AG04450 (cell line): Measurements from ENCODE around the gene NOVA1. TPM values are rescaled to one million over a fixed set of nuclear protein-coding genes. Genes with fewer than 3 reads are reported as not detected.

ENCODE experiments used
- CTCF ChIA-PET: fragments of 300-600, 350-600 bp; formaldehyde crosslinking; extraction: SDS; loops from one replicate; lab custom pipeline; 2022; ENCODE audit warnings: antibody characterized with exemption, inconsistent platforms; lab: Charles Lee
- POLR2A ChIA-PET: fragments of 350-600 bp; formaldehyde crosslinking; extraction: SDS; loops from one replicate; lab custom pipeline; 2021; ENCODE audit warnings: antibody characterized with exemption, inconsistent platforms; lab: Yijun Ruan, JAX
- DNase-seq: peaks from one replicate; pipeline ENCODE4 v3.0.0-alpha.2; 2011; ENCODE audit warnings: low read depth, low spot score
- H3K27ac ChIP-seq: one replicate; pipeline ENCODE4 v1.5.1; 2012; ENCODE audit warnings: low read depth, low read length, control low read depth
- H3K27me3 ChIP-seq: one replicate; pipeline ENCODE4 v1.6.0; 2012; ENCODE audit warnings: low read length; ENCODE audit not compliant: control insufficient read depth, insufficient read depth
- H3K4me3 ChIP-seq: 2 replicates; pipeline ENCODE4 v1.5.1; 2011; ENCODE audit warnings: mild to moderate bottlenecking, low read depth, low read length, control low read depth
- H3K9me3 ChIP-seq: 2 replicates; pipeline ENCODE4 v1.5.1; 2012; ENCODE audit warnings: low read length; ENCODE audit not compliant: control insufficient read depth, insufficient read depth
- polyA plus RNA-seq: library from polyadenylated mRNA; depleted of rRNA; stranded (reverse); fragments of >200 nt; gene quantifications from 2 replicates; pipeline ENCODE4 v1.2.3, GENCODE V29; 2011
- TF ChIP-seq, protein P1 (sequence below): IDR thresholded peaks from 2 replicates; pipeline ENCODE4 v1.5.1; 2011; ENCODE audit warnings: low read depth, low read length, control low read depth, inconsistent platforms

NOVA1 gene
- polyA plus RNA-seq, 1 experiment = 5.1 TPM

- TF ChIP-seq, protein P1, sequence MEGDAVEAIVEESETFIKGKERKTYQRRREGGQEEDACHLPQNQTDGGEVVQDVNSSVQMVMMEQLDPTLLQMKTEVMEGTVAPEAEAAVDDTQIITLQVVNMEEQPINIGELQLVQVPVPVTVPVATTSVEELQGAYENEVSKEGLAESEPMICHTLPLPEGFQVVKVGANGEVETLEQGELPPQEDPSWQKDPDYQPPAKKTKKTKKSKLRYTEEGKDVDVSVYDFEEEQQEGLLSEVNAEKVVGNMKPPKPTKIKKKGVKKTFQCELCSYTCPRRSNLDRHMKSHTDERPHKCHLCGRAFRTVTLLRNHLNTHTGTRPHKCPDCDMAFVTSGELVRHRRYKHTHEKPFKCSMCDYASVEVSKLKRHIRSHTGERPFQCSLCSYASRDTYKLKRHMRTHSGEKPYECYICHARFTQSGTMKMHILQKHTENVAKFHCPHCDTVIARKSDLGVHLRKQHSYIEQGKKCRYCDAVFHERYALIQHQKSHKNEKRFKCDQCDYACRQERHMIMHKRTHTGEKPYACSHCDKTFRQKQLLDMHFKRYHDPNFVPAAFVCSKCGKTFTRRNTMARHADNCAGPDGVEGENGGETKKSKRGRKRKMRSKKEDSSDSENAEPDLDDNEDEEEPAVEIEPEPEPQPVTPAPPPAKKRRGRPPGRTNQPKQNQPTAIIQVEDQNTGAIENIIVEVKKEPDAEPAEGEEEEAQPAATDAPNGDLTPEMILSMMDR = no peak
- no peaks in the 10 kb centered on the region for H3K27me3 ChIP-seq
- POLR2A ChIA-PET = no interaction called here
- H3K9me3 ChIP-seq = no peaks in the 10 kb centered on the region
- no peak for DNase-seq
- CTCF ChIA-PET = no interaction called here
- H3K4me3 ChIP-seq = no peak overlapping the region
- no peak overlapping the region for H3K27ac ChIP-seq
These were observed 80.1 kb downstream of the NOVA1 start for GRCh38 chr14:26517771-26518170.

- Histone ChIP-seq H3K27me3 (no peaks in the 10 kb centered on the region), H3K9me3 (no peaks in the 10 kb centered on the region), H3K27ac (no peak overlapping the region), H3K4me3 (no peak overlapping the region)
- DNase-seq = no peak
- TF ChIP-seq, protein P1 = no peak
- ChIA-PET POLR2A (no interaction called here), CTCF (no interaction called here)
These were observed 97.8 kb downstream of the NOVA1 start for GRCh38 chr14:26500028-26500427.

DNA sequence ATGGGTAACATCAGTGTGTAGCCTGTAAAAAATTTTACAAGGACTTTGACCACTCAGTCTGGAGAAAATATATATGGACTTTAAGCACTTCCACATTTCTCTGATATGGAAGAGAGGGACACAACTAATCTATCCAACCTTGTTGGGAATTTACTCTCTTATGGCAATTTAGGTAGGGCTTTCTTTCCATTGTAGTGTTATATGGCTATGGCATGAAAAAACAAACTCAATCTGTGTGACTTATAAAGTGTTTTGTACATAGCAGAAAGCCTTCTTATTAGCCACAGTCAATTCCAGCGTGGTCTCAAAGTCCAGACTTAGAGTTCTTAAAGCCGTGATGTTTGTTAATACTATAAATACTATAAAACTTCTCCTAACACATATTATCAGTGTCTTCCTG lies 98.3 kb downstream of the NOVA1 start:
- ChIA-PET POLR2A (no interaction called here), CTCF (no interaction called here)
- Histone ChIP-seq H3K27me3 (no peaks in the 10 kb centered on the region), H3K4me3 (no peak overlapping the region), H3K9me3 (no peaks in the 10 kb centered on the region), H3K27ac (no peak overlapping the region)
- no peak for DNase-seq
- TF ChIP-seq, protein P1 = no peak

DNA sequence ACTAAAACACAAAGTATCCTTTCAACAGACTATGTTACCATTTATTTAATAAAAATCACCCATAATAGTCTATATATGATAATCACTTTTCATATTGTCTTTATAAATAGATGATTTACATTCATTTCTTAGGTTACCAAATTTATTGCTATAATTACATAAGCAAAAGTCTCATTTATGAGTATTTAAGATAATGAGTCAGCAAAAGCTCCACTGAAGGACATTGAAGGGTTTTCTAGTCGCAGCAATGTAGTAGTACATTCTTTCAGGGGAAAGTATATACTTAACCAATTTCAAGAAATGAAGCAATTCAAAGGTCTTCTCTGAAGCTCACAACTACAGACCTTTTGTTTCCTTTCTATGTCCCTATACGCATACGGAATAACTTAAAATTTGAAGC lies 110.9 kb downstream of the NOVA1 start:
- H3K4me3 ChIP-seq = no peak overlapping the region
- ChIA-PET CTCF (no interaction called here), POLR2A (no interaction called here)
- TF ChIP-seq, protein P1 = no peak
- H3K27ac ChIP-seq = no peak overlapping the region
- no peak for DNase-seq
- H3K27me3 ChIP-seq = no peaks in the 10 kb centered on the region
- no peaks in the 10 kb centered on the region for H3K9me3 ChIP-seq

GRCh38 chr14:26484562-26484961 lies 113.3 kb downstream of the NOVA1 start:
- Histone ChIP-seq H3K4me3 (no peak overlapping the region), H3K9me3 (no peaks in the 10 kb centered on the region), H3K27me3 (no peaks in the 10 kb centered on the region), H3K27ac (no peak overlapping the region)
- no peak for DNase-seq
- ChIA-PET POLR2A (no interaction called here), CTCF (no interaction called here)
- TF ChIP-seq, protein P1 = no peak
